Effector memory CD4-positive, alpha-beta T cell (primary cell): Measurements from ENCODE around the gene C1orf115.

Experiments
- DNase-seq, 3 donors: peaks; one replicate each; pipeline ENCODE4 v3.0.0-alpha.2; 2020
- H3K27ac ChIP-seq: 2 replicates; pipeline ENCODE4 v1.7.0; 2013; ENCODE audit warnings: mild to moderate bottlenecking, low read length, moderate library complexity; ENCODE audit not compliant: insufficient read depth, poor library complexity, severe bottlenecking
- H3K27me3 ChIP-seq: replicated peaks from 2 replicates; pipeline ENCODE4 v1.7.0; 2013; ENCODE audit warnings: mild to moderate bottlenecking, low read length; ENCODE audit not compliant: insufficient read depth, control insufficient read depth, poor library complexity, severe bottlenecking
- H3K36me3 ChIP-seq: 2 replicates; pipeline ENCODE4 v1.7.0; 2013; ENCODE audit warnings: mild to moderate bottlenecking, low read length, moderate library complexity; ENCODE audit not compliant: control insufficient read depth, insufficient read depth
- H3K4me1 ChIP-seq: 2 replicates; pipeline ENCODE4 v1.7.0; 2013; ENCODE audit warnings: low read length, mild to moderate bottlenecking; ENCODE audit not compliant: control insufficient read depth, insufficient read depth, poor library complexity, severe bottlenecking
- H3K4me3 ChIP-seq: 2 replicates; pipeline ENCODE4 v1.7.0; 2013; ENCODE audit warnings: low read length, low read depth, mild to moderate bottlenecking; ENCODE audit not compliant: insufficient read depth, poor library complexity, severe bottlenecking
- H3K9me3 ChIP-seq: 2 replicates; pipeline ENCODE4 v1.7.0; 2013; ENCODE audit warnings: mild to moderate bottlenecking, low read length, moderate library complexity; ENCODE audit not compliant: control insufficient read depth
- total RNA-seq, 3 donors: gene quantifications; one replicate each; lab custom pipeline; 2026; lab: John Stamatoyannopoulos, UW

C1orf115 gene
- 1.2 to 3.1 (median 1.9) reads per million in 3 donors for total RNA-seq

GRCh38 chr1:220690140-220691052, at the start of gene C1orf115:
C1orf115 (plus strand) TSS chr1:220690363; CDS start chr1:220690403, 40 bp downstream.
- H3K9me3 ChIP-seq = no peaks in the 10 kb centered on the region
- no peaks in the 10 kb centered on the region for H3K36me3 ChIP-seq
- no peak within 1 kb of the TSS for H3K27ac ChIP-seq
- peaks cover 9% of the 10 kb centered on the region for H3K4me1 ChIP-seq
- DNase-seq = peak; percentile 36 to 57 (median 55)
- H3K27me3 ChIP-seq = no peaks in the 10 kb centered on the region
- peak within 1 kb of the TSS; percentile 65 for H3K4me3 ChIP-seq

- H3K9me3 ChIP-seq = no peaks in the 10 kb centered on the region
- H3K4me1 ChIP-seq = no peaks in the 10 kb centered on the region
- H3K27me3 ChIP-seq = no peaks in the 10 kb centered on the region
- no peak overlapping the region for H3K4me3 ChIP-seq
- no peaks in the 10 kb centered on the region for H3K36me3 ChIP-seq
- DNase-seq = no peak
- no peak overlapping the region for H3K27ac ChIP-seq
These were observed 47.9 kb upstream of the C1orf115 start for GRCh38 chr1:220642285-220642684.

GRCh38 chr1:220652995-220653394, 37.2 kb upstream of the C1orf115 start:
- Histone ChIP-seq H3K36me3 (no peaks in the 10 kb centered on the region), H3K27ac (no peak overlapping the region), H3K4me3 (no peak overlapping the region), H3K4me1 (no peaks in the 10 kb centered on the region), H3K9me3 (no peaks in the 10 kb centered on the region), H3K27me3 (no peaks in the 10 kb centered on the region)
- no peak for DNase-seq

- no peaks in the 10 kb centered on the region for H3K4me1 ChIP-seq
- no peaks in the 10 kb centered on the region for H3K27me3 ChIP-seq
- no peaks in the 10 kb centered on the region for H3K36me3 ChIP-seq
- no peak for DNase-seq
- no peaks in the 10 kb centered on the region for H3K9me3 ChIP-seq
- H3K4me3 ChIP-seq = no peak overlapping the region
- H3K27ac ChIP-seq = no peak overlapping the region
These were observed 34.7 kb upstream of the C1orf115 start for GRCh38 chr1:220655509-220655908.

- DNase-seq = no peak
- no peaks in the 10 kb centered on the region for H3K36me3 ChIP-seq
- no peak overlapping the region for H3K4me3 ChIP-seq
- H3K27me3 ChIP-seq = no peaks in the 10 kb centered on the region
- no peak overlapping the region for H3K27ac ChIP-seq
- no peaks in the 10 kb centered on the region for H3K4me1 ChIP-seq
- H3K9me3 ChIP-seq = no peaks in the 10 kb centered on the region
These were observed 34.0 kb upstream of the C1orf115 start for GRCh38 chr1:220655961-220656740.

GRCh38 chr1:220666349-220666748, 23.8 kb upstream of the C1orf115 start:
- H3K4me3 ChIP-seq = no peak overlapping the region
- H3K27me3 ChIP-seq = no peaks in the 10 kb centered on the region
- H3K4me1 ChIP-seq = no peaks in the 10 kb centered on the region
- H3K27ac ChIP-seq = no peak overlapping the region
- no peaks in the 10 kb centered on the region for H3K9me3 ChIP-seq
- DNase-seq = no peak
- no peaks in the 10 kb centered on the region for H3K36me3 ChIP-seq

GRCh38 chr1:220669005-220669404, 21.2 kb upstream of the C1orf115 start:
- Histone ChIP-seq H3K27ac (no peak overlapping the region), H3K36me3 (no peaks in the 10 kb centered on the region), H3K27me3 (no peaks in the 10 kb centered on the region), H3K4me1 (no peaks in the 10 kb centered on the region), H3K9me3 (no peaks in the 10 kb centered on the region), H3K4me3 (no peak overlapping the region)
- DNase-seq = no peak

- Histone ChIP-seq H3K4me1 (no peaks in the 10 kb centered on the region), H3K27ac (no peak overlapping the region), H3K27me3 (no peaks in the 10 kb centered on the region), H3K36me3 (no peaks in the 10 kb centered on the region), H3K4me3 (no peak overlapping the region), H3K9me3 (no peaks in the 10 kb centered on the region)
- no peak for DNase-seq
These were observed 19.8 kb upstream of the C1orf115 start for GRCh38 chr1:220670365-220670764.

GRCh38 chr1:220673921-220674320, 16.2 kb upstream of the C1orf115 start:
- Histone ChIP-seq H3K27ac (no peak overlapping the region), H3K4me1 (no peaks in the 10 kb centered on the region), H3K36me3 (no peaks in the 10 kb centered on the region), H3K27me3 (no peaks in the 10 kb centered on the region), H3K4me3 (no peak overlapping the region), H3K9me3 (no peaks in the 10 kb centered on the region)
- no peak for DNase-seq

- no peaks in the 10 kb centered on the region for H3K4me1 ChIP-seq
These were observed 12.9 kb upstream of the C1orf115 start for GRCh38 chr1:220677251-220677650.

More at GRCh38 chr1:220677251-220677650, 12.9 kb upstream of the C1orf115 start:
- no peak overlapping the region for H3K4me3 ChIP-seq
- H3K27me3 ChIP-seq = no peaks in the 10 kb centered on the region
- no peak for DNase-seq
- no peaks in the 10 kb centered on the region for H3K9me3 ChIP-seq
- H3K27ac ChIP-seq = no peak overlapping the region
- H3K36me3 ChIP-seq = no peaks in the 10 kb centered on the region
